MG63 (cell line): Measurements from ENCODE around the gene KCNK3. TPM values are rescaled to one million over a fixed set of nuclear protein-coding genes. Genes with fewer than 3 reads are reported as not detected.

Experiments used
- DNase-seq: peaks from one replicate; pipeline ENCODE4 v3.0.0-alpha.2; 2020
- H3K27me3 ChIP-seq: fragments of 250-450 bp; sonication (Bioruptor Pico); 2 replicates; pipeline ENCODE4 v1.5.1; 2020; ENCODE audit warnings: mild to moderate bottlenecking, moderate library complexity
- H3K36me3 ChIP-seq: fragments of 250-450 bp; sonication (Bioruptor Pico); 2 replicates; pipeline ENCODE4 v1.5.1; 2020; ENCODE audit warnings: mild to moderate bottlenecking, moderate library complexity
- H3K4me3 ChIP-seq: fragments of 250-450 bp; sonication (Bioruptor Pico); 2 replicates; pipeline ENCODE4 v1.5.1; 2020; ENCODE audit warnings: mild to moderate bottlenecking, moderate library complexity
- H3K9me3 ChIP-seq: fragments of 250-450 bp; sonication (Bioruptor Pico); 2 replicates; pipeline ENCODE4 v1.5.1; 2020; ENCODE audit warnings: mild to moderate bottlenecking, moderate library complexity
- total RNA-seq: library from RNA; depleted of rRNA; stranded (reverse); fragments of >200 nt; shearing (Covaris generic); gene quantifications from 2 replicates; pipeline ENCODE4 v1.2.3, GENCODE V29; 2014; ENCODE audit warnings: low replicate concordance

The KCNK3 gene
- total RNA-seq, 1 experiment from 2014 or later, result not detected

- DNase-seq, result no peak
- no peaks in the 10 kb centered on the region for H3K9me3 ChIP-seq
- H3K27me3 ChIP-seq, result no peaks in the 10 kb centered on the region
- H3K4me3 ChIP-seq, result no peak overlapping the region
- no peaks in the 10 kb centered on the region for H3K36me3 ChIP-seq
Measured at GRCh38 chr2:26700078-26700477, 7.6 kb downstream of the KCNK3 start.

- Histone ChIP-seq H3K9me3 (no peaks in the 10 kb centered on the region), H3K4me3 (no peak overlapping the region), H3K27me3 (no peaks in the 10 kb centered on the region), H3K36me3 (no peaks in the 10 kb centered on the region)
- DNase-seq, result no peak
Measured at GRCh38 chr2:26701596-26701995, 9.1 kb downstream of the KCNK3 start.

GRCh38 chr2:26702025-26702424, 9.5 kb downstream of the KCNK3 start:
- DNase-seq, result no peak
- Histone ChIP-seq H3K4me3 (no peak overlapping the region), H3K9me3 (no peaks in the 10 kb centered on the region), H3K36me3 (no peaks in the 10 kb centered on the region), H3K27me3 (no peaks in the 10 kb centered on the region)

GRCh38 chr2:26704441-26704977, 12.0 kb downstream of the KCNK3 start:
- Histone ChIP-seq H3K36me3 (no peaks in the 10 kb centered on the region), H3K4me3 (no peak overlapping the region), H3K9me3 (no peaks in the 10 kb centered on the region), H3K27me3 (no peaks in the 10 kb centered on the region)
- DNase-seq, result peak; percentile 52

- H3K4me3 ChIP-seq, result no peak overlapping the region
- H3K27me3 ChIP-seq, result no peaks in the 10 kb centered on the region
- DNase-seq, result no peak
- no peaks in the 10 kb centered on the region for H3K36me3 ChIP-seq
- H3K9me3 ChIP-seq, result no peaks in the 10 kb centered on the region
Measured at GRCh38 chr2:26705126-26705525, 12.6 kb downstream of the KCNK3 start.

GRCh38 chr2:26706093-26706492, 13.6 kb downstream of the KCNK3 start:
- Histone ChIP-seq H3K27me3 (no peaks in the 10 kb centered on the region), H3K4me3 (no peak overlapping the region), H3K9me3 (no peaks in the 10 kb centered on the region), H3K36me3 (no peaks in the 10 kb centered on the region)
- no peak for DNase-seq

- no peak for DNase-seq
- Histone ChIP-seq H3K9me3 (no peaks in the 10 kb centered on the region), H3K36me3 (no peaks in the 10 kb centered on the region), H3K4me3 (no peak overlapping the region), H3K27me3 (no peaks in the 10 kb centered on the region)
Measured at GRCh38 chr2:26706616-26707473, 14.3 kb downstream of the KCNK3 start.

- Histone ChIP-seq H3K9me3 (no peaks in the 10 kb centered on the region), H3K4me3 (no peak overlapping the region), H3K27me3 (no peaks in the 10 kb centered on the region), H3K36me3 (no peaks in the 10 kb centered on the region)
- no peak for DNase-seq
Measured at GRCh38 chr2:26707747-26708146, 15.2 kb downstream of the KCNK3 start.

GRCh38 chr2:26708457-26708856, 15.9 kb downstream of the KCNK3 start:
- H3K9me3 ChIP-seq, result no peaks in the 10 kb centered on the region
- H3K36me3 ChIP-seq, result no peaks in the 10 kb centered on the region
- no peak for DNase-seq
- no peak overlapping the region for H3K4me3 ChIP-seq
- no peaks in the 10 kb centered on the region for H3K27me3 ChIP-seq

GRCh38 chr2:26709323-26710110, 17.0 kb downstream of the KCNK3 start:
- no peaks in the 10 kb centered on the region for H3K27me3 ChIP-seq
- H3K9me3 ChIP-seq, result no peaks in the 10 kb centered on the region
- no peak for DNase-seq

GRCh38 chr2:26710145-26710544, 17.6 kb downstream of the KCNK3 start:
- Histone ChIP-seq H3K27me3 (no peaks in the 10 kb centered on the region), H3K9me3 (no peaks in the 10 kb centered on the region), H3K36me3 (no peaks in the 10 kb centered on the region), H3K4me3 (no peak overlapping the region)
- DNase-seq, result no peak

More at GRCh38 chr2:26709323-26710110, 17.0 kb downstream of the KCNK3 start:
- Histone ChIP-seq H3K36me3 (no peaks in the 10 kb centered on the region), H3K4me3 (no peak overlapping the region)

- DNase-seq, result no peak
Measured at GRCh38 chr2:26710743-26711456, 18.4 kb downstream of the KCNK3 start.

GRCh38 chr2:26711457-26712161, 19.1 kb downstream of the KCNK3 start:
- no peak for DNase-seq
- Histone ChIP-seq H3K36me3 (no peaks in the 10 kb centered on the region), H3K4me3 (no peak overlapping the region), H3K27me3 (no peaks in the 10 kb centered on the region), H3K9me3 (no peaks in the 10 kb centered on the region)

More at GRCh38 chr2:26710743-26711456, 18.4 kb downstream of the KCNK3 start:
- Histone ChIP-seq H3K27me3 (no peaks in the 10 kb centered on the region), H3K36me3 (no peaks in the 10 kb centered on the region), H3K9me3 (no peaks in the 10 kb centered on the region), H3K4me3 (no peak overlapping the region)

GRCh38 chr2:26712486-26713465, 20.3 kb downstream of the KCNK3 start:
- DNase-seq, result no peak
- Histone ChIP-seq H3K27me3 (no peaks in the 10 kb centered on the region), H3K36me3 (no peaks in the 10 kb centered on the region), H3K9me3 (no peaks in the 10 kb centered on the region), H3K4me3 (no peak overlapping the region)

- H3K27me3 ChIP-seq, result no peaks in the 10 kb centered on the region
- no peak overlapping the region for H3K4me3 ChIP-seq
- no peaks in the 10 kb centered on the region for H3K9me3 ChIP-seq
- no peak for DNase-seq
- H3K36me3 ChIP-seq, result no peaks in the 10 kb centered on the region
Measured at GRCh38 chr2:26715528-26716270, 23.2 kb downstream of the KCNK3 start.
